Progenitor cell of endocrine pancreas (in vitro differentiated cells): ENCODE results near the gene EXO1. TPM values are rescaled to one million over a fixed set of nuclear protein-coding genes. Genes with fewer than 3 reads are reported as not detected.

ENCODE experiments used
- DNase-seq: peaks from one replicate; pipeline ENCODE4 v3.0.0; 2021; ENCODE audit warnings: low spot score; ENCODE audit not compliant: unreplicated experiment
- H3K27ac Mint-ChIP-seq: 2 replicates; pipeline ENCODE4 v1.8.0; 2021; ENCODE audit warnings: mild to moderate bottlenecking, moderate library complexity, mixed read lengths
- H3K27me3 Mint-ChIP-seq: 2 replicates; pipeline ENCODE4 v1.8.0; 2021; ENCODE audit warnings: mixed read lengths
- H3K36me3 Mint-ChIP-seq: 2 replicates; pipeline ENCODE4 v1.8.0; 2022; ENCODE audit warnings: mixed read lengths; ENCODE audit not compliant: insufficient read depth
- H3K4me1 Mint-ChIP-seq: 2 replicates; pipeline ENCODE4 v1.8.0; 2021; ENCODE audit warnings: low read depth, mixed read lengths
- H3K4me3 Mint-ChIP-seq: 2 replicates; pipeline ENCODE4 v1.8.0; 2021; ENCODE audit warnings: low read depth, mild to moderate bottlenecking, moderate library complexity, mixed read lengths
- H3K9me3 Mint-ChIP-seq: 2 replicates; pipeline ENCODE4 v1.8.0; 2021; ENCODE audit warnings: low read depth, mixed read lengths
- CTCF ChIP-seq: fragments of 200-600 bp; sonication (generic); IDR thresholded peaks from one replicate; pipeline ENCODE4 v1.5.0; 2021; ENCODE audit warnings: antibody characterized with exemption, mild to moderate bottlenecking; ENCODE audit not compliant: unreplicated experiment
- total RNA-seq: library from RNA; stranded (reverse); gene quantifications from 2 replicates; pipeline ENCODE4 v1.2.1, GENCODE V29; 2021

The EXO1 gene
- total RNA-seq, 1 donor from 2014 or later = 12.5 TPM

- H3K4me1 Mint-ChIP-seq = no peaks in the 10 kb centered on the region
- no peak overlapping the region for H3K4me3 Mint-ChIP-seq
- DNase-seq = no peak
- H3K36me3 Mint-ChIP-seq = no peaks in the 10 kb centered on the region
- no peak for TF ChIP-seq CTCF
- peaks cover 17% of the 10 kb centered on the region for H3K27me3 Mint-ChIP-seq
- no peak overlapping the region for H3K27ac Mint-ChIP-seq
- H3K9me3 Mint-ChIP-seq = no peaks in the 10 kb centered on the region
Measured at GRCh38 chr1:241836941-241837340, 11.1 kb upstream of the EXO1 start.

DNA sequence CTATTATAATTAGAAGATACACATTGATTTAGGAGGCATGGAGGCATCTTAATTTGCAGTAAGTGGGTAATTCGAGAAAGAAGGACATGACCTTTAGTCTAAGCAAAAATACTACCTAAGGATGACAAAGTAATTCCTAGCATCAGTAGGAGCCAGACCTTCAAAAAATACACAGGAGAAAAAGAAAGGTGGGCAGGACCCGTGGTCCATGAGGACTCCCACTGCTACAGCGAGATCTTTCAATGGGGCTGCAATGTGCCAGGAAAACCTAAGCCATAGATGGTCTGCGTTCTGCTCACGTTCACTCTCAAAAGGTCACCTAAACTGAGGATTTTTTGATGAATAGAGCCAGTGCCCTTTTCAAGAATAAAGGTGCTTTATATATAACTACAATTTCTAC lies 10.6 kb upstream of the EXO1 start:
- Mint-ChIP-seq H3K4me3 (no peak overlapping the region), H3K9me3 (no peaks in the 10 kb centered on the region), H3K4me1 (no peaks in the 10 kb centered on the region), H3K27ac (no peak overlapping the region), H3K27me3 (peaks cover 13% of the 10 kb centered on the region), H3K36me3 (no peaks in the 10 kb centered on the region)
- no peak for TF ChIP-seq CTCF
- no peak for DNase-seq

GRCh38 chr1:241837901-241838300 lies 10.1 kb upstream of the EXO1 start:
- no peak overlapping the region for H3K27ac Mint-ChIP-seq
- H3K4me1 Mint-ChIP-seq = no peaks in the 10 kb centered on the region
- no peak overlapping the region for H3K4me3 Mint-ChIP-seq
- no peak for DNase-seq
- no peak for TF ChIP-seq CTCF
- H3K9me3 Mint-ChIP-seq = no peaks in the 10 kb centered on the region
- H3K27me3 Mint-ChIP-seq = peaks cover 14% of the 10 kb centered on the region
- H3K36me3 Mint-ChIP-seq = no peaks in the 10 kb centered on the region

GRCh38 chr1:241838897-241839296 lies 9.1 kb upstream of the EXO1 start:
- DNase-seq = no peak
- Mint-ChIP-seq H3K9me3 (no peaks in the 10 kb centered on the region), H3K4me3 (no peak overlapping the region), H3K27me3 (peaks cover 17% of the 10 kb centered on the region), H3K36me3 (no peaks in the 10 kb centered on the region), H3K4me1 (no peaks in the 10 kb centered on the region), H3K27ac (no peak overlapping the region)
- TF ChIP-seq CTCF = no peak

- no peaks in the 10 kb centered on the region for H3K9me3 Mint-ChIP-seq
- DNase-seq = no peak
- H3K36me3 Mint-ChIP-seq = no peaks in the 10 kb centered on the region
- peaks cover 18% of the 10 kb centered on the region for H3K27me3 Mint-ChIP-seq
- H3K4me3 Mint-ChIP-seq = no peak overlapping the region
- no peaks in the 10 kb centered on the region for H3K4me1 Mint-ChIP-seq
- H3K27ac Mint-ChIP-seq = no peak overlapping the region
- TF ChIP-seq CTCF = no peak
Measured at GRCh38 chr1:241839369-241839979, 8.5 kb upstream of the EXO1 start.
